HepG2 (cell line): Measurements from ENCODE around the gene ATG4D. TPM values are rescaled to one million over a fixed set of nuclear protein-coding genes. Genes with fewer than 3 reads are reported as not detected.

Source experiments
- ATAC-seq: fragments of 200-7000 bp; cut with Tn5 transposase; 3 replicates; pipeline ENCODE4 v1.9.1; 2020; ENCODE audit warnings: mild to moderate bottlenecking, moderate library complexity
- BruUV-seq: library from RNA; stranded (reverse); fragments of 400-500 nt; replicated peaks from 2 replicates; lab custom pipeline; 2021; lab: Mats Ljungman, UMichigan
- CTCF ChIA-PET: fragments of 300-600 bp; formaldehyde crosslinking; extraction: SDS; loops from one replicate; lab custom pipeline; 2021; ENCODE audit warnings: low total read pairs, inconsistent platforms, low intra/inter-chr PET ratio; lab: Yijun Ruan, JAX
- POLR2A ChIA-PET: fragments of 350-600 bp; sonication (Branson Sonifier 250); formaldehyde crosslinking; loops from one replicate; lab custom pipeline; 2020; ENCODE audit warnings: antibody characterized with exemption, inconsistent platforms; lab: Yijun Ruan, JAX
- DNase-seq: peaks from one replicate; pipeline ENCODE4 v3.0.0-alpha.2; 2015; ENCODE audit warnings: low spot score
- FAIRE-seq: peaks from 3 replicates; lab custom pipeline; 2011; peaks lifted over from hg19 to GRCh38; lab: Jason Lieb, UNC
- H2AFZ ChIP-seq: one replicate; pipeline ENCODE4 v1.6.1; 2011; ENCODE audit warnings: low read length, inconsistent platforms
- H3K27ac ChIP-seq: fragments of 300-600 bp; 3 replicates; pipeline ENCODE4 v1.8.0; 2011; ENCODE audit warnings: mixed run types, mild to moderate bottlenecking, mixed read lengths, low read length, inconsistent platforms; ENCODE audit not compliant: insufficient read depth; ENCODE audit errors: extremely low read length
- H3K27me3 ChIP-seq, 2 experiments: fragments of 200-600 bp in 1 of 2; 2 replicates in 1 of 2; 3 replicates in 1 of 2; pipeline versions ENCODE4 v1.6.0 to v1.8.0; 2011; ENCODE audit warnings: low read length in 2 of 2, mild to moderate bottlenecking in 2 of 2, moderate library complexity in 2 of 2, inconsistent platforms in 1 of 2; ENCODE audit not compliant: insufficient read depth in 2 of 2, control insufficient read depth in 1 of 2
- H3K36me3 ChIP-seq, 2 experiments: fragments of 200-600 bp in 1 of 2; replicated peaks in 1 of 2; 2 replicates in 1 of 2; 3 replicates in 1 of 2; pipeline versions ENCODE4 v1.5.1 to v1.8.0; 2011; ENCODE audit warnings: low read length in 2 of 2, inconsistent platforms in 1 of 2; ENCODE audit not compliant: insufficient read depth in 2 of 2, control insufficient read depth in 1 of 2
- H3K4me1 ChIP-seq: 2 replicates; pipeline ENCODE4 v1.5.1; 2012; ENCODE audit warnings: low read length, inconsistent platforms; ENCODE audit not compliant: insufficient read depth
- H3K4me2 ChIP-seq: 2 replicates; pipeline ENCODE4 v1.6.0; 2011; ENCODE audit warnings: low read depth, low read length, inconsistent platforms
- H3K4me3 ChIP-seq, 3 experiments: fragments of 200-600 bp in 1 of 3; sonication (generic), shearing (Covaris generic) in 1 of 3; replicated peaks in 1 of 3; 2 replicates each; pipeline ENCODE4 v1.5.1; 2011 to 2016; ENCODE audit warnings: low read length in 3 of 3, inconsistent platforms in 2 of 3, low read depth in 2 of 3, mild to moderate bottlenecking in 2 of 3, control low read depth in 1 of 3, mixed read lengths in 1 of 3; ENCODE audit not compliant: insufficient read depth in 1 of 3
- H3K79me2 ChIP-seq: one replicate; pipeline ENCODE4 v1.6.1; 2011; ENCODE audit warnings: low read length, inconsistent platforms; ENCODE audit not compliant: insufficient read depth
- H3K9ac ChIP-seq: 2 replicates; pipeline ENCODE4 v1.6.0; 2011; ENCODE audit warnings: mild to moderate bottlenecking, low read depth, low read length, inconsistent platforms; ENCODE audit not compliant: insufficient read depth
- H3K9me3 ChIP-seq: 2 replicates; pipeline ENCODE4 v1.5.1; 2012; ENCODE audit warnings: mild to moderate bottlenecking, low read length
- H4K20me1 ChIP-seq: 2 replicates; pipeline ENCODE4 v1.6.0; 2011; ENCODE audit warnings: inconsistent platforms, mild to moderate bottlenecking, low read length, moderate library complexity; ENCODE audit not compliant: insufficient read depth
- NFYB ChIP-seq: sonication (generic); formaldehyde crosslinking; IDR thresholded peaks from 2 replicates; pipeline ENCODE4 v1.4.0; 2020; ENCODE audit warnings: missing genetic modification reagents
- SRSF9 ChIP-seq: fragments of 200-400 bp; formaldehyde crosslinking; IDR thresholded peaks from 2 replicates; pipeline ENCODE4 v1.6.1; 2018; ENCODE audit warnings: borderline replicate concordance, mild to moderate bottlenecking, low read depth, low read length; ENCODE audit not compliant: insufficient read depth, poor library complexity, severe bottlenecking
- ZNF337 ChIP-seq: sonication (generic); formaldehyde crosslinking; IDR thresholded peaks from 2 replicates; pipeline ENCODE4 v1.5.1; 2020; ENCODE audit warnings: missing genetic modification reagents, low read depth, mild to moderate bottlenecking, borderline replicate concordance
- ZNF629 ChIP-seq: sonication (generic); formaldehyde crosslinking; conservative IDR thresholded peaks from 2 replicates; pipeline ENCODE4 v1.5.0; 2020; ENCODE audit warnings: missing genetic modification reagents
- WGBS: methylation state at CpG from one replicate; pipeline ENCODE4 v1.1.6; 2017; ENCODE audit warnings: low lambda C conversion rate; 5-methylcytosine and 5-hydroxymethylcytosine counted together
- in situ Hi-C: cut with HindIII; loops from 2 replicates; pipeline ENCODE4 v1.10.0; 2017; ENCODE audit warnings: low pct_unique_long_range_greater_than_20kb; ENCODE audit not compliant: extremely low pct_ligation_motif_present
- intact Hi-C: fragments of 100-400 bp; cut with micrococcal nuclease; formaldehyde crosslinking; loops from one replicate; pipeline ENCODE4 v1.10.0; 2022; ENCODE audit not compliant: unreplicated experiment
- polyA plus RNA-seq, 8 experiments: library from polyadenylated mRNA; depleted of rRNA in 3 of 8; stranded (reverse) in 7 of 8; unstranded in 1 of 8; fragments of >200 nt; fragmentation: Illumina TruSeq in 4 of 8; extraction: Trizol in 4 of 8; gene quantifications; 2 replicates each; pipeline versions ENCODE4 v1.2.1 to v1.2.3, GENCODE V29; 2011 to 2016; ENCODE audit warnings: low read depth in 4 of 8, missing spikeins in 1 of 8, mixed read lengths in 1 of 8; ENCODE audit not compliant: insufficient read depth in 1 of 8
- total RNA-seq, 5 experiments: library from RNA; depleted of rRNA; stranded (reverse); fragments of >200 nt; fragmentation: Illumina TruSeq; extraction: Trizol; gene quantifications; 2 replicates each; pipeline ENCODE4 v1.2.3, GENCODE V29; 2016; ENCODE audit warnings: low read depth in 1 of 5
- TF ChIP-seq, protein P1 (sequence below): sonication (generic); formaldehyde crosslinking; IDR thresholded peaks from 2 replicates; pipeline ENCODE4 v1.4.0; 2020; ENCODE audit warnings: low read depth, missing genetic modification reagents

The ATG4D gene
- total and polyA plus RNA-seq, 2 of the 13 experiments (the other 11 are each of a cell fraction or from before 2014, with no cell fraction given), result 17.8 to 19.0 TPM

DNA sequence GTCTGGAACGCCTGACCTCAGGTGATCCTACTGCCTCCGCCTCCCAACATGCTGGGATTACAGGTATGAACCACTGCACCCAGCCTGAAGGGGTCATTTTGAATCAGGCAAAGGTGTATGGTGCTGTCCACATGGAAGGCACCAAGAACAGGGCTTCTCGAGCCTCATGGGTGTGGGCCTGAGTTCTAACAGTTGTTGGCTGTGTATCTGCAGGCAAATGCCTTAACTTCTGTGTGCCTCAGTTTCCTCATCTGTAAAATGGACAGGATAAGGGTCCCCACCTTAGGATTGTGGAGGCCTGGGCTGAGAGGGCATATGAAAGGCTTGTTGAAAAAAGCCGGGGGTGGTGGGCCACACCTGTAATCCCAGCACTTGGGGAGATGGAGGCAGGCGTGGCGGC, 34.2 kb downstream of the ATG4D start:
- Histone ChIP-seq H3K4me1 (peaks cover 43% of the 10 kb centered on the region), H3K27ac (peak overlapping the region; percentile 85), H3K4me2 (peak overlapping the region; percentile 31; the same call in 1 of the 2 replicates), H3K9ac (no peak overlapping the region), H3K9me3 (no peaks in the 10 kb centered on the region), H4K20me1 (no peaks in the 10 kb centered on the region), H3K27me3 (peaks cover under 1% of the 10 kb centered on the region in 2 experiments; a peak in 2 of 5 replicates), H2AFZ (no peak overlapping the region), H3K79me2 (peaks cover 9% of the 10 kb centered on the region), H3K36me3 (no peaks in the 10 kb centered on the region), H3K4me3 (no peak overlapping the region)
- DNase-seq (no peak), FAIRE-seq (no peak), ATAC-seq (peak; percentile 6; the same call in 1 of the 3 replicates)
- TF ChIP-seq SRSF9 (no peak), ZNF337 (CRISPR knock-in tag) (no peak), ZNF629 (CRISPR knock-in tag) (peak; percentile 87), NFYB (CRISPR knock-in tag) (no peak)
- TF ChIP-seq, protein P1, sequence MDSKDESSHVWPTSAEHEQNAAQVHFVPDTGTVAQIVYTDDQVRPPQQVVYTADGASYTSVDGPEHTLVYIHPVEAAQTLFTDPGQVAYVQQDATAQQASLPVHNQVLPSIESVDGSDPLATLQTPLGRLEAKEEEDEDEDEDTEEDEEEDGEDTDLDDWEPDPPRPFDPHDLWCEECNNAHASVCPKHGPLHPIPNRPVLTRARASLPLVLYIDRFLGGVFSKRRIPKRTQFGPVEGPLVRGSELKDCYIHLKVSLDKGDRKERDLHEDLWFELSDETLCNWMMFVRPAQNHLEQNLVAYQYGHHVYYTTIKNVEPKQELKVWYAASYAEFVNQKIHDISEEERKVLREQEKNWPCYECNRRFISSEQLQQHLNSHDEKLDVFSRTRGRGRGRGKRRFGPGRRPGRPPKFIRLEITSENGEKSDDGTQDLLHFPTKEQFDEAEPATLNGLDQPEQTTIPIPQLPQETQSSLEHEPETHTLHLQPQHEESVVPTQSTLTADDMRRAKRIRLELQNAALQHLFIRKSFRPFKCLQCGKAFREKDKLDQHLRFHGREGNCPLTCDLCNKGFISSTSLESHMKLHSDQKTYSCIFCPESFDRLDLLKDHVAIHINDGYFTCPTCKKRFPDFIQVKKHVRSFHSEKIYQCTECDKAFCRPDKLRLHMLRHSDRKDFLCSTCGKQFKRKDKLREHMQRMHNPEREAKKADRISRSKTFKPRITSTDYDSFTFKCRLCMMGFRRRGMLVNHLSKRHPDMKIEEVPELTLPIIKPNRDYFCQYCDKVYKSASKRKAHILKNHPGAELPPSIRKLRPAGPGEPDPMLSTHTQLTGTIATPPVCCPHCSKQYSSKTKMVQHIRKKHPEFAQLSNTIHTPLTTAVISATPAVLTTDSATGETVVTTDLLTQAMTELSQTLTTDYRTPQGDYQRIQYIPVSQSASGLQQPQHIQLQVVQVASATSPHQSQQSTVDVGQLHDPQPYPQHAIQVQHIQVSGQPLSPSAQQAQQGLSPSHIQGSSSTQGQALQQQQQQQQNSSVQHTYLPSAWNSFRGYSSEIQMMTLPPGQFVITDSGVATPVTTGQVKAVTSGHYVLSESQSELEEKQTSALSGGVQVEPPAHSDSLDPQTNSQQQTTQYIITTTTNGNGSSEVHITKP (CRISPR knock-in tag), result peak; percentile 90
- 38% methylated on average over 6 of the region's 6 CpGs for WGBS
- in situ Hi-C loops (no loop called here), intact Hi-C loops (no loop called here)
- BruUV-seq, result TSS peak; percentile 83
- ChIA-PET CTCF (interaction anchor here (4.5 kb wide), 1 partner anchor 66 kb away, joined by 69 read pairs; no protein-coding TSS in a partner anchor), POLR2A (interaction anchor here (0.6 to 0.7 kb wide), 7 partner anchors 10 to 258 kb away, joined by 3 to 6 read pairs (median 4); partner anchors contain the start of gene TMED1)
